Nephron progenitor cell (in vitro differentiated cells): ENCODE results near the gene SPNS3.

Experiments used
- DNase-seq: peaks from one replicate; pipeline ENCODE4 v3.0.0; 2021
- H3K27ac Mint-ChIP-seq: 2 replicates; pipeline ENCODE4 v1.8.0; 2021; ENCODE audit warnings: mild to moderate bottlenecking, moderate library complexity, mixed read lengths
- H3K27me3 Mint-ChIP-seq: 2 replicates; pipeline ENCODE4 v1.8.0; 2021; ENCODE audit warnings: mild to moderate bottlenecking, low read depth, mixed read lengths; ENCODE audit not compliant: poor library complexity
- H3K36me3 Mint-ChIP-seq: 2 replicates; pipeline ENCODE4 v1.8.0; 2021; ENCODE audit warnings: low read depth, mixed read lengths
- H3K4me1 Mint-ChIP-seq: 2 replicates; pipeline ENCODE4 v1.8.0; 2021; ENCODE audit warnings: mixed read lengths
- H3K4me3 Mint-ChIP-seq: 2 replicates; pipeline ENCODE4 v1.8.0; 2021; ENCODE audit warnings: mild to moderate bottlenecking, moderate library complexity, mixed read lengths
- H3K9me3 Mint-ChIP-seq: 2 replicates; pipeline ENCODE4 v1.8.0; 2021; ENCODE audit warnings: mild to moderate bottlenecking, moderate library complexity, mixed read lengths
- TF ChIP-seq, protein P1 (sequence below): fragments of 200-600 bp; sonication (generic); IDR thresholded peaks from 2 replicates; pipeline ENCODE4 v1.5.0; 2021; ENCODE audit warnings: antibody characterized with exemption

The SPNS3 gene

DNA sequence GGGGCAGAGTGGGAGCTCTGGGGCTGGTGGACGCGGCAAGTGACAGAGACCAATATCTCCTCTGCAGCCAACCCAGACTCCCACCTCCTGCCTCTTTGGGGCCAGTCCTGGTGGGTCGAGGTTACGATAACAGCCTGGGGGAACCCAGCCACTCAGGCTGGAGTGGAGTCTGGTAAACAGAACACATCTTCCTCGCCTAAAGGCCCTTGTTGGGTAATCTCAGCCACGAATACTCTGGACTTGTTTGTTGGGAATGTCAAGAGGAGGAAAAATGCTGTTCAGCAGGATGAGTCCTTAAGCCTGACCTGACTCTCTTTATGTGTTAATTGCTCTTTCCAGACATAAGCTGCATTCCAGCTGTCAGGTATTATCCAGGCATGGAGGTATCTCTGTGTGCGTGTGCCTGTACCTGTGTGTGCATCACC, 56.9 kb downstream of the SPNS3 start:
- no peak for DNase-seq
- TF ChIP-seq, protein P1, sequence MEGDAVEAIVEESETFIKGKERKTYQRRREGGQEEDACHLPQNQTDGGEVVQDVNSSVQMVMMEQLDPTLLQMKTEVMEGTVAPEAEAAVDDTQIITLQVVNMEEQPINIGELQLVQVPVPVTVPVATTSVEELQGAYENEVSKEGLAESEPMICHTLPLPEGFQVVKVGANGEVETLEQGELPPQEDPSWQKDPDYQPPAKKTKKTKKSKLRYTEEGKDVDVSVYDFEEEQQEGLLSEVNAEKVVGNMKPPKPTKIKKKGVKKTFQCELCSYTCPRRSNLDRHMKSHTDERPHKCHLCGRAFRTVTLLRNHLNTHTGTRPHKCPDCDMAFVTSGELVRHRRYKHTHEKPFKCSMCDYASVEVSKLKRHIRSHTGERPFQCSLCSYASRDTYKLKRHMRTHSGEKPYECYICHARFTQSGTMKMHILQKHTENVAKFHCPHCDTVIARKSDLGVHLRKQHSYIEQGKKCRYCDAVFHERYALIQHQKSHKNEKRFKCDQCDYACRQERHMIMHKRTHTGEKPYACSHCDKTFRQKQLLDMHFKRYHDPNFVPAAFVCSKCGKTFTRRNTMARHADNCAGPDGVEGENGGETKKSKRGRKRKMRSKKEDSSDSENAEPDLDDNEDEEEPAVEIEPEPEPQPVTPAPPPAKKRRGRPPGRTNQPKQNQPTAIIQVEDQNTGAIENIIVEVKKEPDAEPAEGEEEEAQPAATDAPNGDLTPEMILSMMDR: no peak
- H3K9me3 Mint-ChIP-seq: no peaks in the 10 kb centered on the region
- peaks cover 26% of the 10 kb centered on the region for H3K27me3 Mint-ChIP-seq
- H3K36me3 Mint-ChIP-seq: no peaks in the 10 kb centered on the region
- H3K27ac Mint-ChIP-seq: no peak overlapping the region
- H3K4me1 Mint-ChIP-seq: peaks cover 9% of the 10 kb centered on the region
- H3K4me3 Mint-ChIP-seq: no peak overlapping the region

DNA sequence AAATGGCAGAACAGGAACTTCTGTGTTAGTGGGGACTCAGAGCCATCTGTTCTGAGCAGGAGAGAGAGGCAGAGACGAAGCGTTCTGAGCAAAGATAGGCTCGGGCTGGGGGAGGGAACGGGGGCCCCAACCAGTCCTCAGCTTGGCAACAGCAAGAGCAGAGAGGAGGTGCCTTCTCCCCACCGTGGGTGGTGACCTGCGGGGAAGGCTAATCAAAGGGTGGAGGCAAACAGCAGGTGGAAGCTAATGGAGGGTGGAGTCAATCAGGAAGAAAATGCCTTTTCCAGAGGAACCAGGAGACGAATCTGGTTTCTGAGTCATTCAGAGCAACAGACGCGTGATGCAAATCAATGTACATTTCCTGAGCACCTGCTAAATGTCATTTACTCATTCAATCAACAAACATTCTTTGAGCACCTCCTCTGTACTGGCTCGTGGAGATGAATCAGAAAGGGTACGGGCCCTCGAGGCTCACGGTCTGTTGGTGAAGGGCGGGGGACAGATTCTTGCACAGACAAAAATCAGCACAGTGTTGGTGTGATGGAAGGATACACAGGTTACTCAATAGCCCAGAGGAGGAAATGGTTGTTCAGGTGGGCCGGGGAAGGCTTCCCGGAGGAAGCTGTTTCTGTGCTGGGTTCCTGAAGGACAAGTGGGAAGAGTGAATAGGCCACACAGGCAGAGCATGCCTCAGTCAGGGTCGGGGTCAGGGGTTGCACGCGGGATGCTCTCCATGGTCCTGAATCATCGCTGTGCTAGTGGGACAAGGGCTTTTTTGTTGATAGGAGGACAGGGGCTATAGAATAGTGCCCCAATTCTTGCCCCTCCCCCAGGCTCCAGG, 59.2 kb downstream of the SPNS3 start:
- H3K4me3 Mint-ChIP-seq: no peak overlapping the region
- DNase-seq: peak; percentile 97
- TF ChIP-seq, protein P1: no peak
- peaks cover 49% of the 10 kb centered on the region for H3K27me3 Mint-ChIP-seq
- peaks cover 17% of the 10 kb centered on the region for H3K4me1 Mint-ChIP-seq
- H3K9me3 Mint-ChIP-seq: no peaks in the 10 kb centered on the region
- H3K36me3 Mint-ChIP-seq: no peaks in the 10 kb centered on the region
- H3K27ac Mint-ChIP-seq: no peak overlapping the region

DNA sequence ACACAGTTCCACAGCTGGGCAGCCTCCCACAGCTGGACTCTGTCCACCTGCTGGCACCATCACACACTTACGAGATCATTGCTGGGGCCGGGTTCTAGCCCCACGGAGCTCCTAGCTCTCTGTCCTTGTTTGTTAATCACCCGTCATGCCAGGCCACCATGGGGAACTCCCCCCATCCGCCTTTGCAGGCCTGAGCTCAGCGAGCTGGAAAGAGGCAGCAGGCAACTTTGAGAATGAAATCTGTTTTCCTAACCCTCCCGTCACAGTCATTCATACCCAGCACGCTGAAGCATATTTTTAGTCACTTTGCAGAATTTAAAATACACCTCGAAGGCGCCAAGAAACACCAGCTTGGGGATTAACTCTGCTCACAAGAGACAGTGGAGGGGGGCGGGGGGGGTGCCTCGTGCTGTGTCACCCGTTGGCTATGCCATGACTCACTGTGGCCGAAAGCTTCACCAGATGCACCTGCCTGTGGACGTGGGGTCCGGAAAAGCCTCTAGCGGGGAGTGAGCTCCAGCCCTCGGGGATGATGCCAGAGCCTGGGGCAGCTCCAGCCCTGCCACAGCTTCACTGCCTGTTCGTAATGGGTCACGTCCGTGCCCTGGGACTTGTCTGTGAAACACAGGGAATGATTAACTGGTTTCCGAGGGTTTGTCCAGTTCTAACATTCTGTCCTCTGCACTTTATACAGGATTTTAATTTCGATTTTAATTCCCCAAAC, 63.5 kb downstream of the SPNS3 start:
- no peaks in the 10 kb centered on the region for H3K9me3 Mint-ChIP-seq
- peaks cover 79% of the 10 kb centered on the region for H3K27me3 Mint-ChIP-seq
- H3K4me1 Mint-ChIP-seq: peaks cover 24% of the 10 kb centered on the region
- H3K27ac Mint-ChIP-seq: no peak overlapping the region
- TF ChIP-seq, protein P1: no peak
- H3K4me3 Mint-ChIP-seq: peak overlapping the region; percentile 54
- no peaks in the 10 kb centered on the region for H3K36me3 Mint-ChIP-seq
- no peak for DNase-seq

DNA sequence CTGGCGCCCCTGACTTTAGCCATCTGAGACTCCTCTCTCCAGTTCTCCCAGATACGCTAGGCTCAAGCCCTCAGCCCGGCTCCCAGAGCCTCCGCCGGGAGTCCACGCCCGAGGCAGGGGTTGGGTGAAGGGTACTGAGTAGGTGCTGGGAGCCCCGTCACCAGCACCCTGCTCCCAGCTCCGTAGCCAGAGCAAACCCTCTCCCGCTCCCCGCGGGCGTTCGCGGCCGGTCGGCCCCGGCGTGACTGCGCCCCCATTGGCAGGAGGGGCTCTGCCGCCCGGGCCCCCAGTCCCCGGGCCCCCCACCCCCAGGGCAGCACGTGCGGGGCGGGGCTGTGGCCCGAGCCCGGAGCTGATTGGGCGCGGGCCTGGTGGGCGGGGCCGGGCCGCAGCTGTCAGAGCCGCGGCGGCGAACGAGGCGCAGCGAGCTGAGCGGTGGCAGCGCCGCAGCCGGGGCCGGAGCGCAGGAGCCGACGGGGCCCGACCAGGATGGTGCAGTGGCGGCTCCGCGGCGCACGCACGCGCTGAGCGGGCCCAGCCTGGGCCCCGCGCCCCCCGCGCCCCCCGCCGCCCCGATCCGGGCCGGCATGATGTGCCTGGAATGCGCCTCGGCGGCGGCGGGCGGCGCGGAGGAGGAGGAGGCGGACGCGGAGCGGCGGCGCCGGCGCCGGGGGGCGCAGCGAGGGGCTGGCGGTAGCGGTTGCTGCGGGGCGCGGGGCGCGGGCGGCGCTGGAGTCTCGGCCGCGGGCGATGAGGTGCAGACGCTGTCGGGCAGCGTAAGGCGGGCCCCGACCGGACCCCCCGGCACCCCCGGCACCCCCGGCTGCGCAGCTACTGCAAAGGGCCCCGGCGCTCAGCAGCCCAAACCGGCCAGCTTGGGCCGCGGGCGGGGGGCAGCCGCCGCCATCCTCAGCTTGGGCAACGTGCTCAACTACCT, 65.0 kb downstream of the SPNS3 start, which contains the start of gene SPNS2:
SPNS2 (plus strand) TSS at position 421 of the 937 bp plus-strand sequence; CDS start at position 588, 167 bp downstream.
- TF ChIP-seq, protein P1: no peak
- peaks cover 87% of the 10 kb centered on the region for H3K27me3 Mint-ChIP-seq

DNA sequence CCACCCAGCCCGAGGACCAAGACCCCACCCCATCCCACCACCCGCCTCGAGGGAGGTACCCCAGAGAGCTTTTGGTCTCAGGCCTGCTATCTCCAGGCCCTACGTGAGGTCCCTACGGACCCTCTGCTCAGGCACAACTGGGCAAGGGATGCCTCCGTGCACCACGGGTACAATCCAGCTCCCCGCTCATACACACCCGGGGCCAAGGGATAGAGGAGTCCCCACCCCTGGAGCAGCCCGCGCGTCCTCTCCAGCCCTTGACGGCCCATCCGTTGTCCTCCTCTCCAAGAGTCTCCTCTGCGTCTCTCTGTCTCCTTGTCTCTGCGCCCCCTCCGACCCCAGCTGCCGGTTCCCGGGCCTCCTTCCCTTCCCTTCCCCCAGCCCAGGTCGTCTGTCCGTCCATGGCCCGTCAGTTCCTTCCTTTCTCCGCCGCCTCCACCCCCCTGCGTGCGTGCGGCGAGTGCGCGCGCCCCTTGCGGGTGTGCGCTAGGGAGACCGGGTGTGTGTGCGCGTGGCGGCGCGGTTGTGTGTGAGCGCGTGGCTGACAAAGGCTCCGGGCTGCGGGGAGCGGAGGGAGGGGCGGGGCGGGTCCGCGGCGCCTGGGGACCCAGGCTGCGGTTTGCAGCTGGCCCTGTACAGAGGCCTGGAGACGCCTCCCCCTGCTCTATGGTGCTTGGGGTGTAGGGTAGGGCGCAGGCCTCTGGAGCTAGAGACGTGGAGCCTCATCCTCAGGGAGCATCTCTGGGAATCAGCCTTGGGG, 65.9 kb downstream of the SPNS3 start:
- H3K27ac Mint-ChIP-seq: no peak overlapping the region
- H3K9me3 Mint-ChIP-seq: no peaks in the 10 kb centered on the region
- peak overlapping the region; percentile 76 for H3K4me3 Mint-ChIP-seq
- DNase-seq: peak; percentile 56
- TF ChIP-seq, protein P1: no peak
- peaks cover 19% of the 10 kb centered on the region for H3K4me1 Mint-ChIP-seq
- no peaks in the 10 kb centered on the region for H3K36me3 Mint-ChIP-seq
- H3K27me3 Mint-ChIP-seq: peaks cover 91% of the 10 kb centered on the region

More for the DNA sequence above, 65.0 kb downstream of the SPNS3 start, which contains the start of gene SPNS2:
- Mint-ChIP-seq H3K4me3 (peak within 1 kb of the TSS; percentile 76), H3K9me3 (no peaks in the 10 kb centered on the region), H3K36me3 (no peaks in the 10 kb centered on the region), H3K27ac (no peak within 1 kb of the TSS), H3K4me1 (peaks cover 19% of the 10 kb centered on the region)
- DNase-seq: peak; percentile 80
